G401.6 (cell line): ENCODE data around the gene MAPK8.
"Not testable (repeated sequence)": the region's sequence is repeated elsewhere in the genome, so short reads cannot be mapped to it uniquely, and the experiment has no call there.

Experiments
- FAIRE-seq: peaks from 2 replicates; lab custom pipeline; 2012; peaks lifted over from hg19 to GRCh38; lab: Jason Lieb, UNC

MAPK8 gene

DNA sequence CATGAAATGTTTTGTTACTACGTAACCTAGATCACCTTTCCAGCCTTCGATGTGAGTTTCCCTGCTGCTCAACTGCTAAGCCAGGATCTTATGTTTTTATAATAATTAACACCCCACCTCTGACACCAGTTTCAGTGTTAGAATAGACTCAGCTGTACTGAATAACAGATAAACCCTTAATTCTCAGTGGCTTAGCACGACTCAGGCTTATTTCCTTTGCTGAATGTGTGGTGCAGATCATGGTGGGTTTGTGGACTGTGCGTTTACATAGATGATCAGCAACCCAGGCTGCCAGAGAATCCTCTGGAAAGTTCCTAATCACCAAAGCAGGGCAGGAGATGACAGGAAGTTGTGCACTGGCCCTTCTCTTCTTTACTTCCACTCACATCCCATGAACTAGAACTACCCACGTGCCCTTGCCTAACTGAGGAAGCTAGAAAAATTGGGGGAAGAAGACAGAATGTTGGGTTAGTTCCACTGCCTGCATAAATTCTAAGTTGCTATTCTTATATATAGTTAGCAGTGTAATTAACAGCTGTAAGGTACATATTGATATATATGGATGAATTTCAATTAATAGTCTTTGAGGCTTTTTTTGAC, 111.8 kb downstream of the MAPK8 start:
- FAIRE-seq: no peak

DNA sequence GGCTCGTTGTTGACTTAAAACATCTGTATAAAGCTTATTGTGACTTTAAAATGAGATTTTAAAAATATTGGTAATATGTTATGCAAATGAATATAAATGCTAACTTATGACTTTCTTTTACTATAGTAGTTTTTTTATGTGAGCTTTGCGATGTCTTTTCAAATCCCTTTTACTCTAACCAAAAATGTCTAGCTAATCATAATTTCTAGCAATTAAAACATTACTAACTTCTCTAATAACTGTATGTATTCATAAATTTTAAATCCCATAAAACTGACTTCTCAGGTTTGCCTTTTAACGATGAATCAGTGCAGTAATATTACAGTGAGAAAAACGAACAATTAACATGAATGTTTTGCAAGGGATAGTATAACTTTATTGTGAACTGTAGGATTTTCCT, 113.2 kb downstream of the MAPK8 start:
- FAIRE-seq: peak; percentile 45

DNA sequence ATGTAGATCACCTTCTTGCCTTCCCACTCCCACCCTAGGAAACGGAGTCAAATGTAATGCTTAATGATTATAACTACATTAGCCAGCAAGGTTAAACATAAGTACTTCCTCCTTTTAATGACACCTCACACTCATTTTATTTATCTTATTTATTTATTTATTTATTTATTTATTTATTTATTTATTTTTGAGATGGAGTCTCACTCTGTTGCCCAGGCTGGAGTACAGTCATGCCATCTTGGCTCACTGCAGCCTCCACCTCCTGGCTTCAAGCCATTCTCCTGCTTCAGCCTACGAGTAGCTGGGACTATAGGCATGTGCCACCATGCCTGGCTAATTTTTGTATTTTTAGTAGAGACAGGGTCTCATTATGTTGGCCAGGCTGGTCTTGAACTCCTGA, 115.4 kb downstream of the MAPK8 start:
- not testable (repeated sequence) for FAIRE-seq

DNA sequence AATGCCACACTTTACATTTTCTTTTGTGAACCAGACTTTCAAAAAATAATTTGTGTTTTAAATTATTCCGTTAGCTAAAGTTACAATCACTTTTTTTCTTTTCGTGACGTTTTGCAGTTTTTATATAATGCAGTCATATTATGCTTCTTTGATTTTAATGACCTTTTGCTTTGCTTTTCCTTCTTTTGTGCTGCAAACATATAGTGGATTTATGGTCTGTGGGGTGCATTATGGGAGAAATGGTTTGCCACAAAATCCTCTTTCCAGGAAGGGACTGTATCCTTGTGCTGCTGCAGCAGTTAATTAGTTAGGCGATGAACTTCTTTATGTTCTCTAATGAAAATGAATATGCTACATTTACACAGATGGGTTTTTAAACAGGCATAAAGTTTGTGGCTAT, 117.4 kb downstream of the MAPK8 start:
- no peak for FAIRE-seq

DNA sequence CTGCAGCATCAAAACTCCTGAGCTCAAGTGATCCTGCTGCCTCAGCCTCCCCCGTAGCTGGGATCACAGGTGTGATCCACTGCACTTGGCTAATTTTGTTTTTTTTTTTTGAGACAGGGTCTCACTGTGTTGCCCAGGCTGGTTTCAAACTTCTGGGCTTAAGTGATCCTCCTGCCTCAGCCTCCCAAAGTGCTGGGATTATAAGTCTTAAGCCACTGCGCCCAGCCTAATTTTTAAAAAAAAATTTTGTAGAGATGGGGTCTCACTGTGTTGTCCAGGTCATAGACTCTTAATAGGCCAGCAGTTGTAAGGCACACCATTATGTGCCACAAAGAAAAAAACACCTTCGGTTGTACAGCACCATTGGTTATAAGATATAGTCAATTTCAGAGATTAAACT, 122.4 kb downstream of the MAPK8 start:
- no peak for FAIRE-seq

DNA sequence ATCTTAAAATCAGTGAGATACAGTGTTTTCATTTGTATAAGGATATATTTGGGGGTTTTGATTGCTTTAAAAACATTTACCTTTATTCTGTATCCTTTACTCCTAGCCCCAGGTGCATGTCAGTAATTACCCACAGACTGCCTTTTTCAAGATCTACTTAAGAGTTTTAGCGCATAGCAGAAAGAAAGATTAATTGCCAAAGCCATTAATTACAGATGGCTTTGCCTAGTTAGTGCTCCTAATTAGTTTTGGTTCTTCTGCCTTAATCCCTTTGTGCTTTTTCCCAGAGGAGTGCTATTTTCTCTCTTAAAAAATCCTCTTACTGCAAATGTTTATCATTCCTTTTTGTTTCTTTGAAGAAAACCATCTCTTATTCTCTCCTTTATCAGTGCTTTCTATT, 122.8 kb downstream of the MAPK8 start:
- FAIRE-seq: no peak

DNA sequence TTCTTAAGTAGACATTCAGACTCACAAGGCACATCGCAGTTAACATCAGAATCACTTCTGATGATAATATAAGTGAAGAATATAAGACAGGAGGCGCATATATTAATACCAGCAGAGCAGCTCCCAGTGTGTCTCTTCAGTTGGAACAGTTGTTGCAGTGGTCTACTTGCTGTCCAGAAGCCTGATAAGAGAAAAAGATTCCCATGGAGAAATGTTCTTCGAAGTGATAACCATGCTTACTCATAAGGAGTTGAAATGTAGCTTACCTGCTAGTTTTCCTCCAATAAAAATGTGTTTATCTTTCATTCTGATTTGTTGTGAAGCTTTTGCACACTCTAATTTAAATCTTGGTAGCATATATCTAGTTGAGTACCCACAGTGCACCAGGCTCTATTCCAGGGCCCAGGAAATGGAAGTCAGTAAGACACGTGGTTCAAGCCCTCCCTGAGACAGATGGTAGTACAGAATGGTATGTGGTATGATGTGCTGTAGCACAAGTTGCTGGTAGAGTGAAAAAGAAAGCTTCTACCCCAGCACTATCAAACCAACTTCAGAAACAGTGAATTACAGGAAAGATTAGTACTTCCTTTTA, 124.0 kb downstream of the MAPK8 start:
- FAIRE-seq: no peak

DNA sequence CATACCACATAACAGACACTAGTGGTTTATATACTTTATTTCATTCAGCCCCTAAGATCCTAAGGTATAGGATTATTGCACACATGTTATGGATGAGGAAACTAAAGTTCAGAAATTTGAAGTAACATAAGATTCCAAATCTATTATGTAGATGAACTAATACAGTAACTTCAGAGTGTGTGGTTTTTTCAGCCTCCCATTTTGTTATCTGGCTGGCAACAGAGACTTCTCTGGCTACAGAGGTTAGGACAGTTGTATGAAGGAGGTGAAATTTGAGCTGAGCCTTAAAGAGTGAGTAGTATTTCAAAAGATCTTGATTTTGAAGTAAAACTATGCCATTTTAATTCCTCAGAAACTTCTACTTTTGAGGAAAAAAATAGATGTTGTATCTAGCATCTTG, 125.4 kb downstream of the MAPK8 start:
- no peak for FAIRE-seq

DNA sequence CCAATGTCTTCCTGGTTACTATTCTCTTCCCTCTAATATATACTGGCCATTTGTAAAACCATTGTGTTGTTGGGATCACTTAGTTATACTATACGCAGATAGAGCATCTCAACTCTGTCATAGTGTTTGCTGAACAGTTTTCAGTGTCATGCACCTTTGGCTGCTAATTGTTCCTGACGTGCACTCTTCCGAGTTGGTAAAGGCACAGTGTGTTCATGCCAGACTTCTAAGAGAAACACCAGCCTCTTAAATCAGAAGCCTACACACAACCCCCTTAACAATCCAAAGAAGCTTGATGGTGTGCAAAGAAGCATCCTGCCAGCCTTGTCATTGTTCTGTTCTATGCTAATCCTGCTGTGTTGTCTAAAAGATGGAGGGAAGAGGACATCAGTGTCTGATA, 131.1 kb downstream of the MAPK8 start:
- no peak for FAIRE-seq

DNA sequence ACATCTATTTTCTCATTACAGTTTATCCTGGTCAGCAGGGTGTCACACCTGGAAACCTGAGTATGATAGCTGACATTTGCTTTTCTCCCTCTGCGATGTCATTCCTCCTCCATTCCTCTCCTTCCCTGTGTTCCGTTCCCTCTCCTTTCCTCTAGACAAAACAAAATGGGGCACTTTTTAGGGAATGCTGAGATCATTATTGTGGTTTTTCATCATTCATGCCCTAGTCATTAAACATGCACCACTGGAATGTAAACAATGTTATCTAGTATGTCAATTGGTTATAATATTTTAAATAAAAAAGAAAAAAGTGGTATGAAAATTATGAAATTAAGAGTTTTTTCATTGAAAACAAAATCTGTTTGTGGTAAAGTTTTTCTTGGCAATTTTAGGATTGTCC, 132.6 kb downstream of the MAPK8 start:
- no peak for FAIRE-seq

DNA sequence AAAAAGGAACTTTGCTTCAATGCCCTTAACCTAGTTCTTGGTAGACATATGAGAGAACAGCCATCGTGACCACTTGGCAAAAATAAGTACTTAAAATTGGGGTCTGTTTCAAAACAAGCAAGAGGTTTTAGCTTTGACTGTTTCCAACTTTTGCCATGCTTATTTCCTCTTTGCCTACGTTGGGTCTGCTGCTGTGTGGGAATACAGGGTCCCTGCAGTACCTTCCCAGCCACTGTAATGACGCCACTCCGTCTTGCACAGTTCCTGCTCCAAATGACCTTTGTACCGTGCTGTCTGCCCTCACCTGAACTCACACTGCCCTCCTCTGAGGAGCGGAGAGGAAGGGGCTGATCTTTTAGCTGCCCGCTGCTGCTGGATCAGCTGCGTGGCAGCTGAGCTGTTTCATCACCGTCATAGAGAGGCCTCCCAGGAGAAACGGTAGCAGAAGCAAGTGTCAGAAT, 133.1 kb downstream of the MAPK8 start:
- FAIRE-seq: no peak

DNA sequence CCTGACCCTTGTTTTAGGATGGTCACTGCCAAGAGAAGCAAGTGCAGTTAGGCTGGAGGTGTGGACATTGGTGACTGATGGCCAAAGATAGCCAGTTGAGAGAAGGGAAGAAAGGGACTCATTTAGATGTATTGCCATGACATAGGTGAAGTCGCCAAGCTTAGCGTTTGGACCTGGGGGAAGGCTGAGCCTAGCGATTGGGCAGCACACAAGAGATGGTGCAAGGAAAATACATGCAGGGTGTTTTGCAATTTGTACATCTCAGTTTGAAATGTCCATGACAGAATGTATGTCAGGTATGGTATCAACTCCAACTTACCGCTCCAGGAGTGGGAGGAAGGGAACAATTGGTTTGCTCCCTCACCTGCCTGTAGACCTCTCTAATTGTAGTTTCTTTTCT, 134.3 kb downstream of the MAPK8 start:
- no peak for FAIRE-seq

DNA sequence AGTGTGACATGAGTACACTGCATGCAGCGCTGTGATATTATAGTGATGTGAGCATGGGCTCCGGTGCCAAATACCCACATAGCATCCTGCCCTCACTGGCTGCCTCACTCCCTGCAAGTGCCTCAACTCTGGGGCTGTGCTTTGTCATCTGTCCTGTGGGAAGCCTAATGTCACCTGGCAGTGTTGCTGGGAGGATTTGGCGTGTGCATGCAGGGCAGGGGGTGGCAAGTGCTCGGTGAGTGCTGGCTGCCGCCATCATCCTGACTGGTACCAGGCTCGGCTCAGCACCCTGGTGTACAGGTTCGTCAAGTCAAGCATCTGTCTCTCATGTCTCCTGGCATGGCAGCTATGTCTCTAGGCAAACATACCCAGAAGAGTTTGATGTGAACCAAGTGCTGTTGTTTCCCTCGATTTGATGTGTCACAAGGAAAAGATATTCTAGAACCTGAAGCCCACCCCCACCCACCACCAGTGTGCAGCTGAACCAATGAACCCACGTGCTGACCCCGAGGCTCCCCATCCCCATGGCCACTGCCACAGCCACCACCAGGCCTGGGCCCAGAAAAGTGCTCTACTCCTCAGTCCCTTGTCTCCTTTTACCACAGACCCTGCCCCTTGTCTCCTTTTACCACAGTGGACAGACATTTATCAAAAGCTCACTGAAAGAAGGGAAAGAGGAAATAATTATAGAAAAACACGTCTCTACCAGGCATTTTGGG, 135.8 kb downstream of the MAPK8 start:
- no peak for FAIRE-seq

DNA sequence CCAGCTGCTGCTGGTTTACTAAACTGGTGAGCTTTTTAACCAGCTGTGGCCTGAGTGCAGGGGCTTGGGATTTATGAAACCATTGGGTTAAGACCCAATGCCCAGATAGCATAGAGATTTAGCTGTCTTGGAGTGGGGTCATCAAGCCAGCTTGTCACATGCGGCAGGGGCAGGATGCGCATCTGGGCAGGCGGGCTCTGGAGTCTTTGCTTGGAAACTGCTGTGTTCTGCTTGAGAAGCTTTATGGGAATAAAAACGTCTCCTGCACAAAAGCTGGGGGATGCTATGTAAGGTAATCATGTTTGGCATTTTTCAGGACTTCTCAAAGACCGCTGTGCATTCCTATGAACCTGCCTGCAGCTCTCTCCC, 136.3 kb downstream of the MAPK8 start:
- FAIRE-seq: no peak

DNA sequence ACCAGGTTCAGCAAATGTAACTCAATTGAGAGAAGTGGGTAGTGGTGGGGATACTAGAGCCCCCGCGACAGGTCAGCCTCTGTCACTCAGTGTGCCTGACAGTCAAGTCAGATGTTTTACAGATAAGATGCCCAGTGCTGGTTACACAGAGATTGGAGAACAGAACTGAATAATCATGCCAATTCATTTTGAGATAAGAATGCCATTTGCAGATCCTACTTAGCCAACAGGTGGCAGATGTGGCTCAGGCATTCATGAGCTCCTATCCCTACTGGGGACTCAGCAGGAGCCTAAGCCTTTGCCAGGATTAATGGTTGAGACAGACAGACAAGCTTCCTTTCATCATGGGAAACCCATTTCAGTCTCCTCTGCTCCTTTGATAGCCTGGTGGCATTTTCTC, 137.8 kb downstream of the MAPK8 start:
- FAIRE-seq: no peak

DNA sequence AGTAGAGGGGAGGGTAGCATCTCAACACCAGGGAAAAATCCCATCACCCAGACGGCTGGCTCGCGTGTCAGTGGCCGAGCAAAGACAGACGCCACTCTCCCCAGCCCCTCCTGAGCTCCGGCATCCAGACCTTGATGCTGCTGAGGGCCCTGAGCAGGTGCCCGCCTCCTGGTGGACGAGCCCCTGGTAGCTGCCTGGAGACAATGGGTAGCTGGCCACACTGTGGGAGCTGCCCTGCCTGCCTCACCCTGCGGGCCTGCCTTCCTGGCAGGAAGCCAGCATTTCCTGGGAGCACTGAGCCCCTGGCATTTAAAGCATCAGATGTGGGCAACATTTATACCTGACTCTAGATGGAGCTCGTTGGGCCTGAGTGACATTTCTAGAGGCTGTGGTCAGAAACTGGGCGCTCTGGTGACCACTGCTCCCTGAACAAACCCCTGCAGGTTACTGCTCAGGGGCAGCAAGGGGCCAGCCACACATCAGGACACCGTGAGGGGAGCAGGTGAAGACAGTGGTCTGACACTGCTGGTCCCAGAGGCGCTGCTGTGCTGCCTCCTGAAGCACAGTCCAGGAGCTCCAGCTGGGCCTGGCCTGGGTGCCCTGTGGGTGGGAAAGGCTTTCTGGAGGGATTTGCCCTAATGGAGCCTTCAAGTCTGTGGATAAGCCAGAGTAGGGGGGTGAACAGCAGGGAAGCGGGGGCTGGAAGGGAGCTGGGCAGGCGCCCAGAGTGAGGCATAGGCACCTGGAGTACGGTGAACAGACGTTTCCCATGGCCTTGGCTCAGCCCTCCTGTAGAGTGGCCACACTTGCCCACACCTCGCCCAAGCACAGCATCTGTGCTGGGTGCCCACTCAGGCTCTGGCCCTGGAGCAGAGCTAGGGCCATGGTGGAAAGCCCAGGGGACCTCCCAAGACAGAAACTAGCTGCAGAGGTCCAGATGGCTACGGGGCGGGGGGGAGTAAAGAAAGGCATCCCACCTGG, 138.7 kb downstream of the MAPK8 start:
- FAIRE-seq: no peak

DNA sequence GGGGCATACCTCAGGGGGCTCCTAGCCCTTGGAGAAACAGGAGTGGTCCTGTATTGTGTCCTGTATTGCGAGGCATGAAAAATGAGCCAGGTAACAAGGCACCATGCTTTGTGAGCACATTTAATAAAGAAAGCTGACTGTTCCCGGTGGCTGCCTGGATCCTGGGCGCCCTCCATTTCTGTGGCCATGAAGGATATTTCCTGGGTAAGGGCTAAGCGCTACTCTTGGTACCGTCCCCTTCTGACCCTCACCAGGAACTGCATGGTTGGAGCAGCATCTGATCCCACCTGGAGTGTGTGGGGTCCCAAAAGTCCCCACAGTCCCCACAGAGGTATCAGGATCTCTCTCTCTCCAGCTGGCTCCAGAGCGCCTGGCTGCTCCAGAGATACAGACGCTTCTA, 139.5 kb downstream of the MAPK8 start:
- FAIRE-seq: no peak

DNA sequence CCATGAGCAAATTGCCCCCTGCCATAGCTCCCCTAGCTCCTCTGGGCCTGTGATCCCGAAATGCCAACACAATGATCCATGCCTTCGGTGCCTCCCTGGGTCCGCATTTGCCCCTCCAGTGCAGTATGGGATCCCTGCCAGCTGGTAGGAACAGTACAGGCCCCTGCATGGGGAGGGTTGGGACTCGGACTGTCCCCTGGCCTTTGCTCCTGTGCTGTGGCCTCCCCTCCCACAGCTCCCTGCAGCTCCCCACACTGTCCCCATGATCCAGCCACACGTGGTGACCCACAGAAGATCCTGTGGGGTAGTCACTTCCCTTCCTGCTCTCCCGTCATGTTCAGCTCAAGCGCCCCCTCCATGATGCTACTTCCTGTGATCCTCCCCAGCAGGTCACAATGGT, 140.3 kb downstream of the MAPK8 start:
- FAIRE-seq: no peak

DNA sequence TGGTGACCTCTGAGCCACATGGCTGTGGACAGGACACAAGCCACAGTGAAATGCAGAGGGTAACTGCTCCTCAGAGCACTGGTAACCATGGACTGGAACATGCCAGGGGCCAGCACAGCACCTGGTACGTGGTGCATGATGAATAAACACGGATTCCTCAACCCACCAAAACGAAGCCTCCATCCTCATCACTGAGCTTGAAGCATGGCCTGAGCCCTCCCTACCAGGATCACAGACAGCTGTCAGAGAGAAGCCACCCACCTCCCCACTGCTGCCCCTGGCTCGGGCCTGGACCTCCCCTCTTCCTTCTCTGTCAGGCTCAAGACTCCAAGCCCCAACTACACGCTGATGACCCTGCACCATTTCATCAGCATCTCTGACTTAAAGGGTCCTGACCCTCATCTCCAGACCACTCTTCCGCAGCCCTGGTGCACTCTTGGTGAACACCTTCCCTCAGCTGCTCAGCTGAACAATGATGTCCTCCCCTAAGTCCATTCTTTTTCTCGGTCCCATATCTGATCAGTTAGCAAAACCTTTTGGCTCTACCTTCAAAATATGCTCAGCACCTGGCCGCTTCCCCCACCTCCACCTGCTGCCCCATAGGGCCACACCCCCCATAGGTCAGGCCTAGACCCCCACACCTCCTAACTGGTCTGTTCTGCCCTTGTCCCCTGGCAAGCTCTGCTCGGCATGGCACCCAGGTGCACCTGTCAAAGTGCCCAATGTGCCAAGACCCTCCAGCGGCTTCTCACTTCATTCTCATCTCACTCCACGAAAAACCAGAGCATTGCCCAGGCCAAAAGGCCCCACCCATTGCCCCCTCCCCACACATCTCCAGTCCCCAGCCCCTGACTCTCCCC, 141.1 kb downstream of the MAPK8 start:
- no peak for FAIRE-seq

DNA sequence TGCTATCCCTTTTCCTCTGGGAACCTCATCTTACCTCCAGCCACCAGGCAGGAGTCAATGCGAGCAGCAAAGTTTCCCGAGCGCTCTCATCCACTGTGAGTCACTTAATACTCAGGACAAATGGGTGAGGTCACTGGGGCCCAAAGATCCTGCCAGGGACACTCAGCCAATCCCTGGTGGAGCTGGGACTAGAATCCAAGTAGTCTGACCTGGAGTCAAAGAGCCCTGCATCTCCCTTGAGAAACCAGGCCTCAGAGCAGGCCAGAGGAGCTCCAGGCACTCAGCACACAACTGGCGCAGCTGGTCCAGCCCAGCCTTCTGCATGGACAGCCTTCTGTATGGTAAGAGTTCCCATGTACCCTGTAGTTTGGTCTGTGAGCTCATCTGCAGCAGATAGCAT, 142.3 kb downstream of the MAPK8 start:
- no peak for FAIRE-seq

DNA sequence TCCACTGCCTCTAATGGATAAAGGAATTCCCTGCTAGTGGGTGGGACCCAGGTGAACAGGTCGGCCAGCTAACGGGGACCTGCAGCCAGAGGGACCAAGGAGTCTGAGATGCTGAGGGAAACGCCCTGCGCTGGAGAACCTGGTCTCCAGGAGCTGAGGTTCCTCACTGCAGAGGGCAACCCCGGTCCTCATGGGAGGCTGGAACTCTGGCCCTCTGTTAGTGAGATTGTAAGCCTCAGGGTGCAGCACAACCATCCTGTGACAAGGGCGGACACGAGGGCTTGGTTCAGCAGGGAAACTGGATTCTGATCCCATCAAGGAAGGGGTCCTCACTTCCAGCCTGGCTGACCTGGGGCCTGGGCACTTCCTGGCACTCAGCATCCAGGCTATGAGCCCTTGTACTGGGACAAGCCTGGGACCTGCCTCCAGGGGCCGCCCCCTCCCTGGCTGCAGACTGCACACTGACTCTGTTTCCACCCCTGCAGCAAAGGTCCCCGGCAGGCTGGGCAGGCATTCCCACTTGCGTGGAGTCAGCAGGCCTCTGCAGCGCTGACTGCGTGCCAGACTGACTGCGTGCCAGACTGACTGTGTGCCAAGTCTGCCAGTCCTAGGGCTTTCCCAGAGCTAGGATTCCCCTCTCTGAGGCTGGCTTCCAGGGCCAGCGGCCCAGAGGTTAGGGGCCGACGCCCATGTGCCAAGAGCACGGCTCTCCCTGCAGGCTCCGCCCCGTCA, 143.2 kb downstream of the MAPK8 start:
- FAIRE-seq: no peak
